Mesothelial cell of epicardium (in vitro differentiated cells): Measurements from ENCODE around the gene ARHGAP6. TPM values are rescaled to one million over a fixed set of nuclear protein-coding genes. Genes with fewer than 3 reads are reported as not detected.

Experiments used
- DNase-seq, 2 experiments: peaks; one replicate each; pipeline ENCODE4 v3.0.0; 2021; ENCODE audit warnings: low spot score in 2 of 2; ENCODE audit not compliant: unreplicated experiment in 2 of 2
- H3K27ac Mint-ChIP-seq: 2 replicates; pipeline ENCODE4 v1.8.0; 2021; ENCODE audit warnings: mixed read lengths
- H3K27me3 Mint-ChIP-seq: 2 replicates; pipeline ENCODE4 v1.8.0; 2021; ENCODE audit warnings: low read depth, mixed read lengths
- H3K36me3 Mint-ChIP-seq: 2 replicates; pipeline ENCODE4 v1.8.0; 2021; ENCODE audit warnings: mixed read lengths
- H3K4me1 Mint-ChIP-seq: 2 replicates; pipeline ENCODE4 v1.8.0; 2021; ENCODE audit warnings: mixed read lengths
- H3K4me3 Mint-ChIP-seq: 2 replicates; pipeline ENCODE4 v1.8.0; 2021; ENCODE audit warnings: mild to moderate bottlenecking, moderate library complexity, mixed read lengths
- H3K9me3 Mint-ChIP-seq: 2 replicates; pipeline ENCODE4 v1.8.0; 2021; ENCODE audit warnings: mixed read lengths
- total RNA-seq: library from RNA; stranded (reverse); gene quantifications from 3 replicates; pipeline ENCODE4 v1.2.1, GENCODE V29; 2021
- TF ChIP-seq, protein P1 (sequence below): fragments of 200-600 bp; sonication (generic); IDR thresholded peaks from one replicate; pipeline ENCODE4 v1.5.0; 2021; ENCODE audit warnings: antibody characterized with exemption; ENCODE audit not compliant: unreplicated experiment

ARHGAP6 gene
- total RNA-seq, 1 donor from 2014 or later: 5.3 TPM

DNA sequence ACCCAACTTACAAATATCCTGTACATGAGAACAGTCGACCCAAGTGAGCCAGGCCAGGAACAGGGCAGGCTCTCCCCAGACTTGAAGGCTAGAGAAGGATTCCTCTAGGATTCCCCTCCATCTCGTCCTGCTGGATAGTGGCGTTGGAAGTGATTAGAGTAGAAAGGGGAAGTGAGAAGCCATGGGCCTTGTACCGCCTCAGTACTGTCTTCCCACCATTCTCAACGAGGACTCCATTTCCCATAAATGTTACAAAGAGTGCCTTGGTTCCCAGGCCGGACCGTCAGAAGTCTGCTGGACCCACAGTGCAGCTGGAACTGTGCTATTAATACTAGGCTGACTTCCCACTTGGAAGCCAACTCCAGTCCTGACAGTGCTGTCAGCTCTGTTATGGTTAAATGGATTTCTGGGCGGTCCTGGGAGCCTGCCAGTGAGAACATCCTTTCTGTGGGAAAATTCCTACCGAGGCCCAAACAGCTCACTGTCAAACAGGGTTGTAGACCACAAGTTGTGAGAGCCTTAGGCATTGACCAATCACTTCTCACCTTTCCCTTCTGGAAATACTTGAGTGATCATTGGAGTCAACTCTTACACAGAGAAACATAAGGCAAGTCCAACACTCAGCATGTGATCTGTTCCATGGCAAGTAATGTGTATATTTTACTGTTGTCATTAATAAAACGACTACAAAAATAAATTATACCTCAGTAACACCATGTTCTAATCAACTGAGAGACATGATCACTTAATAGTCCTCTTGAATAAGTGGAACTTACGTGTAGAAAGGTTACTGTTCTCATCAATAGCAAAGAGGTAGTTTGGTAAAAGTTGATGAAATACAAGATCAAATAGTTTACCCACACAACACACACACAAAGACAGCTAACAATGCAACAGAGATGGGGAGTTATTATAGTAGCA, 314.1 kb downstream of the ARHGAP6 start:
- Mint-ChIP-seq H3K27ac (no peak overlapping the region), H3K9me3 (peaks cover 23% of the 10 kb centered on the region), H3K36me3 (no peaks in the 10 kb centered on the region), H3K27me3 (no peaks in the 10 kb centered on the region), H3K4me3 (no peak overlapping the region), H3K4me1 (peaks cover 9% of the 10 kb centered on the region)
- DNase-seq: no peak
- TF ChIP-seq, protein P1, sequence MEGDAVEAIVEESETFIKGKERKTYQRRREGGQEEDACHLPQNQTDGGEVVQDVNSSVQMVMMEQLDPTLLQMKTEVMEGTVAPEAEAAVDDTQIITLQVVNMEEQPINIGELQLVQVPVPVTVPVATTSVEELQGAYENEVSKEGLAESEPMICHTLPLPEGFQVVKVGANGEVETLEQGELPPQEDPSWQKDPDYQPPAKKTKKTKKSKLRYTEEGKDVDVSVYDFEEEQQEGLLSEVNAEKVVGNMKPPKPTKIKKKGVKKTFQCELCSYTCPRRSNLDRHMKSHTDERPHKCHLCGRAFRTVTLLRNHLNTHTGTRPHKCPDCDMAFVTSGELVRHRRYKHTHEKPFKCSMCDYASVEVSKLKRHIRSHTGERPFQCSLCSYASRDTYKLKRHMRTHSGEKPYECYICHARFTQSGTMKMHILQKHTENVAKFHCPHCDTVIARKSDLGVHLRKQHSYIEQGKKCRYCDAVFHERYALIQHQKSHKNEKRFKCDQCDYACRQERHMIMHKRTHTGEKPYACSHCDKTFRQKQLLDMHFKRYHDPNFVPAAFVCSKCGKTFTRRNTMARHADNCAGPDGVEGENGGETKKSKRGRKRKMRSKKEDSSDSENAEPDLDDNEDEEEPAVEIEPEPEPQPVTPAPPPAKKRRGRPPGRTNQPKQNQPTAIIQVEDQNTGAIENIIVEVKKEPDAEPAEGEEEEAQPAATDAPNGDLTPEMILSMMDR: no peak

DNA sequence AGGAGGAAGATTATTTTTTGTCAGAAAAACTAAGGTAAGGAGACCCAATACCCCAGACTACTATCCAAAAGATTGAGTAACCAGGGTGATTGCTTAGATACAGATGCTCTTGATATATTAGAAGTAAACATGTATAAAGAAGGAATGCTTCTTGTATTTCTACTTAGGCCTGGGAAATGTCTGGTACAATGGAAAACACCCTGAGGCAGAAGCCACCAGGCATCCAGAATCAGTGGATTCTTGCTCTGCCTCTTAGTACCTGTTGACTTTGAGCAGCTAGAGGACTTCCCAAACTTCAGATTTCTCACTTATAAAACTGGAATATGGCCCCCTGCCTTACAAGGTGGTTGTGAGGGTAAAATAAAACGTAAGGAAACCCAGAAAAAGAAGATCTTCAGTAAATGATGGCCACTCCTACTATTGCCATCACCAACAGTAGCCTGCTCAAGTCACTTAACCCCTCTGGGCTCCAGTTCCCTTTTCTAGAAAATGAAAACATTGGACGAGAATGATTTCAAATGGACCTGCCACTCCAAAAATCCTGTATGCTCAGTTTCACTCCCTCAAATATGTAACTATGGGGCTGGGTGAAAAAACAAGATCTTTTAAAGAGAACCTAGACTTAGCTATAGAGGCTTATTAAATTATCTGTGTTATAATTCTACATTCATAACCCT, 315.9 kb downstream of the ARHGAP6 start:
- Mint-ChIP-seq H3K27me3 (no peaks in the 10 kb centered on the region), H3K9me3 (peaks cover 21% of the 10 kb centered on the region), H3K27ac (no peak overlapping the region), H3K4me1 (no peaks in the 10 kb centered on the region), H3K4me3 (no peak overlapping the region), H3K36me3 (no peaks in the 10 kb centered on the region)
- no peak for DNase-seq
- TF ChIP-seq, protein P1: no peak

DNA sequence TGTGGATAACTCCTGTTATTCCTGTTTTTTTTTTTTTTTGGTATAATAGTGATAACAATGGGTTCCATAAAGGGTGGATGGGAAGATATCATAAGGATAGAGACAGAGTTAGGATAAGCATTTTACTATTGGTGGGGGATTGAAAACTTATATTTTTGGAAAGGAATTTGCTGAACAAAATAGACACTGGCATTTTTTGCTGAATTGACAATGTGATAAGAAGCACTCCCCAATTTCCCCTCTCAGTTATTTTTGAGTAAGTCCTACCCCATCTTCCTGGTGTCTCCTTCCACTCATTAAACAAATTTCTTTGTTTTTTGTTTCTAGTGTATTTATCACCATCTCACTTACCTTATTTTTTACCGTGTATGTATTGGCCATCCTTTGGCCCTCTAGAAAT, 316.7 kb downstream of the ARHGAP6 start:
- H3K4me1 Mint-ChIP-seq: no peaks in the 10 kb centered on the region
- no peak overlapping the region for H3K4me3 Mint-ChIP-seq

DNA sequence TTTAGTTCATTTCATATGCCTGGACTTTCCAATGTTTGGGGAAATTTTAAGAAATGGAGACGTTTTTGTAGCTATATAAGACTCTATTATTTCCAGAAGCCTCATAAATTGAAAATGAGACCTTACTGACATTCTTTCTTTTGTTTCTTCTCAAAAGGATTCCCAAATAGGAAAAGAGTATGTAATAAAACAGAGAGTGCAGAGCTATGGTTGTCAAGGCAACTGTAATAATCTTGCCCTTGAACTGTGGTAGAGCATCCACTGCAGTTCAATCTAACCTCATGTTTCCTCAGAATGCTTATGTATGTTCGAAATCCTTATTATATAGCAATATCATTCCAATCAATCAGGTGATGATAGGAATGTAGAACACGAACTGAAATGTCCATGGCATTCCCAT, 318.4 kb downstream of the ARHGAP6 start:
- TF ChIP-seq, protein P1: no peak
- Mint-ChIP-seq H3K27me3 (no peaks in the 10 kb centered on the region), H3K27ac (no peak overlapping the region), H3K9me3 (peaks cover 21% of the 10 kb centered on the region), H3K36me3 (no peaks in the 10 kb centered on the region), H3K4me3 (no peak overlapping the region), H3K4me1 (no peaks in the 10 kb centered on the region)
- DNase-seq: no peak

More for the DNA sequence above, 316.7 kb downstream of the ARHGAP6 start:
- Mint-ChIP-seq H3K36me3 (no peaks in the 10 kb centered on the region), H3K9me3 (peaks cover 21% of the 10 kb centered on the region), H3K27me3 (no peaks in the 10 kb centered on the region), H3K27ac (no peak overlapping the region)
- TF ChIP-seq, protein P1: no peak
- DNase-seq: no peak

DNA sequence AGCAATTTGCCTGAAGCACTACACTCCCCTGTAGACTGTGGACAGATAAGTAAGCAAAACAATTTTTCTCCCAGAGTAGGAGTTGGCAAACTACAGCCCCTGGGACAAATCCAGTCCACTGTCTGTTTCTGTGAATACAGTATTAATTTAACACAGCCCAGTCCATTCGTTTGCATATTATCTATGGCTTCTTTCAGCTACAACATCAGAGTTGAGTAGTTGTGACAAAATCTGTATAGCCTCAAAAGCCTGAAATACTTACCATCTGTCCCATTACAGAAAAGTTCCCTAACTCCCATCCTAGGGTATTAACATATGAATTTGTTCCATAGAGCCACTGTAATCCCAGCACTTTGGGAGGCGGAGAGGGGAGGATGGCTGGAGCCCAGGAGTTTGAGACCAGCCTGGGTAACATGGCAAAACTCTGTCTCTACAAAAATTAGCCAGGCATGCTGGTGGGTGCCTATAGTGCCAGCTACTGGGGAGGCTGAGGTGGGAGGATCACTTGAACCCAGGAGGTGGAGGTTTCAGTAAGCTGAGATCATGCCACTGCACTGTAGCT, 319.5 kb downstream of the ARHGAP6 start:
- Mint-ChIP-seq H3K36me3 (no peaks in the 10 kb centered on the region), H3K27ac (no peak overlapping the region), H3K27me3 (no peaks in the 10 kb centered on the region), H3K4me3 (no peak overlapping the region), H3K4me1 (peaks cover 4% of the 10 kb centered on the region), H3K9me3 (peaks cover 21% of the 10 kb centered on the region)
- TF ChIP-seq, protein P1: no peak
- no peak for DNase-seq
